ENCODE measurements around the gene SP140L. TPM values are rescaled to one million over a fixed set of nuclear protein-coding genes. Genes with fewer than 3 reads are reported as not detected.
"Not testable (repeated sequence)": the region's sequence is repeated elsewhere in the genome, so short reads cannot be mapped to it uniquely, and the experiment has no call there.

SP140L gene
- total RNA-seq, 4 donors from 2014 or later: 22.1 to 53.6 (median 35.7) TPM

DNA sequence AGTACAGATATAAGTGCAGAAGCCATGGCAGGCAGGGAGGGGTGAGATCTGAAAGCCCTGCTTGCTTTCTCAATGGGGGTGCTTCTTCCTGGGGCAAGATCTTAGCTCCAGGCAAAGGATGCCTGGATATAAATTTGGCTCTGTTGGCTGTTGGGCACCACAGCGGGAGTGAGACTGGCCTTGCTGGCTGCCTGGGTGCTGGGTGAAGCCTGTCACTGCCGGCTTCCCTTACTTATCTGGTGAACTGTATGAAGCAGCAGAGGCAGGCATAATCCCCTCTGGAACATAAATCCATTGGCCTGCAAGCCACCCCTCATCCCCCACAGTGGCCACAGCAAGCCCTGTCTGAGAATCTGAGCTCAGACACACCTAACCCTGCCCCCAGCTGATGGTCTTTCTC is 27.4 kb upstream of the SP140L start:
- H3K9me3 ChIP-seq: no peaks in the 10 kb centered on the region
- TF ChIP-seq, protein P1, sequence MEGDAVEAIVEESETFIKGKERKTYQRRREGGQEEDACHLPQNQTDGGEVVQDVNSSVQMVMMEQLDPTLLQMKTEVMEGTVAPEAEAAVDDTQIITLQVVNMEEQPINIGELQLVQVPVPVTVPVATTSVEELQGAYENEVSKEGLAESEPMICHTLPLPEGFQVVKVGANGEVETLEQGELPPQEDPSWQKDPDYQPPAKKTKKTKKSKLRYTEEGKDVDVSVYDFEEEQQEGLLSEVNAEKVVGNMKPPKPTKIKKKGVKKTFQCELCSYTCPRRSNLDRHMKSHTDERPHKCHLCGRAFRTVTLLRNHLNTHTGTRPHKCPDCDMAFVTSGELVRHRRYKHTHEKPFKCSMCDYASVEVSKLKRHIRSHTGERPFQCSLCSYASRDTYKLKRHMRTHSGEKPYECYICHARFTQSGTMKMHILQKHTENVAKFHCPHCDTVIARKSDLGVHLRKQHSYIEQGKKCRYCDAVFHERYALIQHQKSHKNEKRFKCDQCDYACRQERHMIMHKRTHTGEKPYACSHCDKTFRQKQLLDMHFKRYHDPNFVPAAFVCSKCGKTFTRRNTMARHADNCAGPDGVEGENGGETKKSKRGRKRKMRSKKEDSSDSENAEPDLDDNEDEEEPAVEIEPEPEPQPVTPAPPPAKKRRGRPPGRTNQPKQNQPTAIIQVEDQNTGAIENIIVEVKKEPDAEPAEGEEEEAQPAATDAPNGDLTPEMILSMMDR (IDR thresholded peaks at IDR 0.05): no peak
- no peak for TF ChIP-seq POLR2A (IDR thresholded peaks at IDR 0.05)

DNA sequence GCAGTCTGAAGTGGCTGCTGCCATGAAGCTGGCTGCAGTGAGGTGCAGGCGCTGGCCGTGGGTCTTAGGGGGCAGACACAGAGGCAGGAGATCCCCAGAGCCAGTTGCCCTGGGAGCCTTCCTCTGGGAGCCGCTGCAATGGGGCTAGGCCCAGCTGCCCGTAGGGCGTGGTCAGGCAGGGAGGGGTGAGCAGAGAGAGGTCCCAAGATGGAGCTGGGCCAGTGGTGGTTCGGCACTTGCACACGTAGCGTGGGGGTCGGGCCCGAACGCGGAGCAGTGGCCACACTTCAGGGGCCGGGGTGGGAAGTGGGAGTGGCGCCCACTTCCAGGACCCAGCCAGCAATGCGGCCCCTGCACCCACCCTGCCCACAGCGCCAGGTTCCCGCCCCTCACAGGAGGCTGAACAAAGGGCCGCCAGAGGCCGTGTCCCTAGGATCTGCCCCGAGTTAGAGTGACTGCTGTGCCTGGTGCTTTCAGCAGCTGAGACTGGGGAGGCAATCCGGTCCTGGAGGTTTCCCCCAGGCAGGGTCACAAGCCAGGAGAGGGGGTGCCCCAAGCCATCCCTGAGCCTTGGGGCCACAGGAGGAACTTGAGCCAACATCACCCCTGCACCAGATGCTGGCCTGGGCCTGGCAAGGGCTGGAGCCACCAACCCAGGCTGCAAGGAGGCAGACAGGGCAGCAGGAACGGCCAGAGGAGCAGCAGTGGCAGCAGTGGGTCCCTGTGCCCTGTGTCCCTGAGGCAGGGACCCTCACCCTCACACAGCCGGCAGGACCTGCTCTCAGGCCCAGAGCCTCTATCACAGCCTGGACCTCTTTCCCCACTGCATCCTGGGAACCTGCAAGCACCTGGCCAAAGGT is 21.3 kb upstream of the SP140L start:
- Histone ChIP-seq H3K27me3 (no peaks in the 10 kb centered on the region), H3K9me3 (no peaks in the 10 kb centered on the region), H3K4me1 (no peaks in the 10 kb centered on the region), H3K27ac (no peak overlapping the region), H3K4me3 (no peak overlapping the region), H3K36me3 (no peaks in the 10 kb centered on the region)
- no peak for TF ChIP-seq POLR2A (IDR thresholded peaks at IDR 0.05)
- TF ChIP-seq, protein P1 (IDR thresholded peaks at IDR 0.05): no peak
- no peak for DNase-seq

More for the DNA sequence above, 27.4 kb upstream of the SP140L start:
- no peaks in the 10 kb centered on the region for H3K27me3 ChIP-seq
- H3K4me3 ChIP-seq: no peak overlapping the region
- H3K27ac ChIP-seq: no peak overlapping the region
- no peaks in the 10 kb centered on the region for H3K36me3 ChIP-seq
- no peak for DNase-seq
- H3K4me1 ChIP-seq: no peaks in the 10 kb centered on the region

DNA sequence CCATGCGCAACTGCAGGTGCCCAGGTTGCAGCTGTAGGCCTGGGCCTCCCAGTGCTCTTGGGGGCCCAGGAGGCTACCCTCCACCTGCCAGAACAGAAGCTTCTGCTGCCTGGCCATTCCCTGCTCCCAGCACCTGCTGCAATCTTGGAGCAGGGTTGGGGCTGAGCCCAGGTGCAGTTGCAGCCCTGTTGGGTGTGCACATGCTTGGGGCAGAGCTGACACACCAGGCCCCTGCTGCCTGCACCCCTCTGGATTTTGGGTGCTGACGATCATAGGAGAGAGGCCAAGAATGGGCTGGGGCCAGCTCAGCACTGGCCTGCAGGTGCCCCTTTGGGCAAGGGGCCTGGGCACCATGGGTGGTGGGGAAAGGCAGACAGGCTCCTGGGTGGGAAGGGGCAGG is 20.5 kb upstream of the SP140L start:
- Histone ChIP-seq H3K27me3 (no peaks in the 10 kb centered on the region), H3K27ac (no peak overlapping the region), H3K9me3 (no peaks in the 10 kb centered on the region), H3K4me1 (no peaks in the 10 kb centered on the region), H3K36me3 (no peaks in the 10 kb centered on the region), H3K4me3 (no peak overlapping the region)
- TF ChIP-seq, protein P1 (IDR thresholded peaks at IDR 0.05): no peak
- no peak for TF ChIP-seq POLR2A (IDR thresholded peaks at IDR 0.05)
- DNase-seq: no peak

DNA sequence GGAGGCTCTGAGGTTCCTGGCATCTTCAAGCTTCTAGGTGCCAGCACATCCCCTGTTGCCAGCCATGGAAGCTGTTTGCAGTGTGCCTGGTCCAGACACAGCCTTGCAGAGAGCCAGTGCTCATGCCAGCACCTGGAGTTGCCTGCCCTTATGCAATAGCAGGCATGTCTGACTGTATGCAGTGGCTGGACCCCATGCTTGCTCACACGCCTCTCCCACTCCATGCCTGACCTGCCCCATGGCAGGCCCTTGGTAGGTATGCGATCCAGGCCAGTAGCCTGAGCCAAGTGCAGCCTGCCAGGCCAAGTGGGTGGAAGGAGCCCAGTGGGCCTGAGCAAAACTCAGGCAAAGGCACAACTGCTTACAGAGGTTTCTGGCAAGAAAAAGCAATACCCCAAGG is 19.5 kb upstream of the SP140L start:
- TF ChIP-seq, protein P1 (IDR thresholded peaks at IDR 0.05): no peak
- no peak for TF ChIP-seq POLR2A (IDR thresholded peaks at IDR 0.05)
- DNase-seq: no peak
- H3K4me1 ChIP-seq: no peaks in the 10 kb centered on the region
- H3K36me3 ChIP-seq: no peaks in the 10 kb centered on the region
- no peaks in the 10 kb centered on the region for H3K9me3 ChIP-seq
- no peaks in the 10 kb centered on the region for H3K27me3 ChIP-seq
- H3K27ac ChIP-seq: no peak overlapping the region
- H3K4me3 ChIP-seq: no peak overlapping the region

DNA sequence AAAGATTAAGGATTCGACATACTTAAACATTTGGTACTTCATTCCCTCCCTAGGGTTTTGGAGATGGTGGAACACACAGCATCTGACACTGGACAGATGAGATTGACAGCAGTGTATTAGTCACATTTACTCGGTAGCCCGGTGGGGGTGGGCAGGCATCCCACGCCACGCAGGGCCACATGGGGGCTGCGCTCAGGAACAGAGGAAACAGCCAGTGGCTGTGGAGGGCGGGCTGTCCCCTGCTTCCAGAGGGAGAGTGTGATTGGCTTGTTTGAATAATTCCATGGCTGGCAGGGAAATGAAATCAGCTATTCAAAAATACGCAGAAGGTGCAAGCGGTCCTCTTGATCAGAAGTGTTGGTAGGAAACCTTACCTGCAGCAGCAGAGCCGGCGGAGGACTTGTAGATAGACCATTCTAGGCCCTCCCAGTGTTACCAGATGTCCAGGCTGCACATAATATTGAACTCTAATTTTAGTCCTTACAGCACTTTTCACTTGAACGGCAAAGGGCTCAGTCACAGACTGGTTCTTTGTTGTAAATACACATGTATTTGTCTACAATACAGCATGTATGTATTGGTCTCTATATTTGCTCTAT is 18.5 kb upstream of the SP140L start:
- no peak for TF ChIP-seq POLR2A (IDR thresholded peaks at IDR 0.05)
- TF ChIP-seq, protein P1 (IDR thresholded peaks at IDR 0.05): no peak
- Histone ChIP-seq H3K27ac (no peak overlapping the region), H3K27me3 (no peaks in the 10 kb centered on the region), H3K4me3 (no peak overlapping the region), H3K9me3 (no peaks in the 10 kb centered on the region), H3K36me3 (no peaks in the 10 kb centered on the region), H3K4me1 (no peaks in the 10 kb centered on the region)
- no peak for DNase-seq

DNA sequence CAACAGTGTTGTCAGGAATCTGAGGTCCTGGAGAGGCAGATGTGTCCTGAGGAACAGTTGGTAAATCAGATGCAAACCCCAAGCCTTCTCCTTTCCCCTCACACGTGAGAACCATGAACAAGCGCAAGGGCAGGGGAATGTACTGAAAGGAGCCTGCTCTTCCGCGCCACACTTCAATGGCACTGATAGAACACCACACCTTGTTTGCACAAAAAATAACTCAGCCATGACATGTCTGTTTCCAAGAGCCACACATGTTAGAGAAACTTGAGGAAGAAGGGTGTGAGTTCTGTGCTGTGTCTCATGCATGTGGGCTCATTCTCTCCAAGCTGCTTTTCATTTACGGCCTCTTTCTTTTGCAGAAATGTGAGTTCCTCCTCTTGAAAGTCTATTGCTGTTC is 16.2 kb upstream of the SP140L start:
- not testable (repeated sequence) for H3K9me3 ChIP-seq, H3K36me3 ChIP-seq, H3K4me3 ChIP-seq, H3K27me3 ChIP-seq, H3K4me1 ChIP-seq, H3K27ac ChIP-seq, DNase-seq

DNA sequence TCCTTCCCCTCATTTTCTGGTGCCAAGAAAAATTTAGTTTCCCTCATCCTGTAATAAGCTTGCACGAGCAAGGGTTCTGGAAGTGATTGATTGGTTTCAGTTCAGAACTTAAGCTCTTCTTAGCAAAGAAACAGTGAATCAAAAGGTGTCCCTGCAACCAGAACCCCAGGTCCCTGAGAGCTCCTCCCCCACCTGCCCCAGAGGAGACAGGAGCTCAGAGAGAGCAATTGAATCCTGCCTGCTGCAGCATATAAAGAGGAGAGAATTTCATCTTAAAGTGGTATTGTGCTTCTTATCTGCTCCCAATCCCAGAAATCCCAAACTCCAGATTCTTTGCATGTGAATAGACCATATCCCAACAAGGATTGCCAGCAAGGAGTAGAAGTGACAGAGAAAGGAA is 15.4 kb upstream of the SP140L start:
- not testable (repeated sequence) for H3K4me3 ChIP-seq, H3K9me3 ChIP-seq, H3K4me1 ChIP-seq, DNase-seq, H3K27ac ChIP-seq, H3K36me3 ChIP-seq, H3K27me3 ChIP-seq
